ENCODE results near the gene NPC1L1.

The NPC1L1 gene

DNA sequence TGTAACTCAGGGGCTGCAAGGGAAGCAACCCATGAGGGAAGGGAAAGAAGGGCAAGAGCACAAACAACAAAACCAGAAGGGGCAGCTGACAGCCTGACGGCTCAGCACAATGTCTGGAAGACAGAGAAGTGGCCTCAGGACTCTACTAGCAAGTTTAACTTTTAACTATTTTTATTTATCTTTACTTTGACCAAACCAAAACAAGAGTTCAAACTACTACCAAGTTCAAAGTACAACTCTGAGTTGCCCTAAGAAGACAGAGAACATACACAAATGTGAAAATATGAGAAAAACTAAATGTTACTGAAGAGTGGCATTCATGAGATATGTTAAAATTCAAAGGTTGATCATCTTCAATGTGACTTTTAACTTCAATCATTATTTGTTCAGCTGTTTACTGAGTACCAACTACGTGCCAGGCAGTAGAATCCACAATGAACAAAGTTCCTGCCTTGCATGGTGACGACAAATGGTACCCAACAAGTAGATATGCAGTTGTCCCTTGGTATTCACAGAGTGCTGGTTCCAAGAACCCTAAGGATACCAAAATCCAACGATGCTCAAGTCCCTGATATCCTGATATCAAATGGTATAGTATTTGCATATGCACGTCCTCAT is 70.4 kb downstream of the NPC1L1 start:
- DNase-seq (ENCODE audit: low read depth), result no peak

DNA sequence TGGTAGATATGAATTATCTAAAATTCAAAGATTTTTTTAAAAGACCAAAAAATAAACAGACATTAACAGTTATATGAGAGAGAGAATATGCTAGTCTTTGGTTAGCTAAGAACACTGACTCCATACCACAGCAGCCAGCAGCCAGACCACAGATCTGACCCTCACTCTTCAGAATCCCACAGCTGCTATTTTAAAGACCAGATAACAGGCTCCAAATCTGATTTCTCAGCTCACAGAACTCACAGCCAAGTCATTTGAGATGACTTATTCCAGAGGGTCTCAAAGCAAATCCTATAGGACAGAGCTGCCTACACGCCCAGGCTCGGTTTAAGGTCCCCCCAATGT is 71.0 kb downstream of the NPC1L1 start:
- DNase-seq (ENCODE audit: low read depth), result no peak

DNA sequence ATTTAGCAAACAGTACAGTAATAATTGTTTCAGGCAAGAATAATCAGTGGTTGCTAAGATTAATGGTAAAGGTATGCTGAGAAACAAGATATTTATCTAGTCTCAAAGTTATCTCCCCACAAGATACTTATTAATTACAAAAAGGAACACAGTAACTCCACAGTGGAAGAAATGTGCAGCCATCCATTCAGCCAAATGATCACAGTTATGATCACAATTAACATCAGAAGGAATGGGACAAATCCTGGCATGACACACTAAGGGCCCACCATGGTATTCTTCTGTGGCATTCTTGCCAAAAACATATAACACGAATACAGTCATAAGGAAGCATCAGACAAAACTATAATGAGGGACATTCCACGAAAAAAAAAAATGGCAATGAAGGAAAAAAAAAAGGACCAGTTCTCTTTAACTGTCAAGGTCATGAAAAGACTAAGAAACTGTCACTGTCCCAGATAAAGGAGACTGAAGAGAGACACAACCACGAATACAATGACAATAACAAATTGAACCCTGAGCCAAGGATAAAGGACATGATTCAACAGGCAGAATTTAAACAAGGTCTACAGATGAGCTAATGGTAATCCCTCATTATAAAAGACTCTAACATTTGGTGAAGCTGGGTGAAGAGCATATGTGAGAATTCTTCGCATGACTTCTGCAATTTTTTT is 71.5 kb downstream of the NPC1L1 start:
- DNase-seq (ENCODE audit: low read depth), result no peak

DNA sequence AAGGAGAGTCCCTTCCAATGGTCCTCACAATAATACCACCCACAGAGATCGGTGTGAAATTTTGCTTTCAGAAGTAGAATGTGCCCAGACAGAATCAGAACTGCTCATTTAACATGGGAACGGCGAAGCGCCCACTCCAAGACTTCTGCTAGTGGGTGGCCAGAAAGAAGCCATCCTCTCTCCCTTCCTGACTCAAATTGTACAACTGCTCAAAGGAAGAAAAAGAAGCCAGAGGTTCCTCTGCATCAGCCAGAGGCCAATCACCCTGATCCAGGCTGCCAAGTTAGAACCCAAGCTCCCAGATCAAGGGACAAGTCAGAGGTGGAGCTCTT is 73.9 kb downstream of the NPC1L1 start:
- DNase-seq (ENCODE audit: low read depth), result no peak

GRCh38 chr7:44466300-44467216 is 74.6 kb downstream of the NPC1L1 start:
- DNase-seq (ENCODE audit: low read depth), result no peak

DNA sequence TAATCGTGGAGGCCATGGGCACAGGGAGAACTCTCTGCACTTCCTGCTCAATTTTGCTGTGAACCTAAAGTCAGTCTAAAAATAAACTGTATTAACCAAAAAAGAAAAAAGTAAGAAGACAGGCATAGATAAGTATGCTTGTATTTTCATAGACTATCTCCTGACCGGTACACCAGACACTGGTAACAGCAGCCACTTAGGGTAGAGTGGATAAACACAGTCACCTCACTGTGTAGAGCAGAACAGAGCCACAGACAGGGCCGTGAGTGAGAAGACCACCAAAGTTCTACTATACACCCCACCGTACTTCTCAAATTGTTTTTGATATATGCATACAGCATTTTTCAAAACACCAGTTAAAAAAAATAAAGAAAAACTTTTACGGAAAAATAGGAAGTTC is 75.6 kb downstream of the NPC1L1 start:
- no peak for DNase-seq (ENCODE audit: low read depth)

DNA sequence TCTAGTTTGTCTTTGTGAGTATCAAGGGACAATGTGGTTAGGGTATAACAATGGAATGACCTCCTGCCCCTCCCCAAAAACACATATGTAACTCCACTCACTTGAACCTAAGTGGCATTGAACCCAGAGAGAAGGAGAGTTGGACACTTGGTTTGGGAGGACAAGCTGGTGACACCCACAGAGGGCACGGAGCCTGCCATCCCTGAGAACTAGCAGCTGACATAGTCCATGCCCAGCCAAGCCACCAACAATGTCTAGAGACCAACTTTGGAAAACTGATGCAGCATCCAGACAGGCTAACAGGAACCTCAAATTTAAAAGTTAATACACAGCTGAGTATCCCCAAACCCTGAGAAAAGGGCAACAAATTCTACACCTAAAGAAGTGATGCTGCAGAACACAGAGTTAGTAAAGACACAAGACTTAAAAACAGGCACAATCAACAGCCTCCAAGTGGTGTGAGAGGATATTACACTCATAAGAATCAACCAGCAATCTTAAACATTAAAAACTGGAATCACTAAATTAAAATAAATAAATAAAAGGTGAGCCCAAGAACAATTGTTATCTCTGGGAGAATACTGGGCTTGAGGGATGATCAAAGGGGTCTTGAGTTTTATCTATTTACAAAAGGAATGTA is 77.8 kb downstream of the NPC1L1 start:
- no peak for DNase-seq (ENCODE audit: low read depth)
